ENCODE data around the gene HAO1.

GRCh38 chr20:7950387-7950786 lies 10.1 kb upstream of the HAO1 start:
- TF ChIP-seq CTCF (conservative IDR thresholded peaks at IDR 0.05 in 1 of 2, IDR thresholded peaks at IDR 0.05 in 1 of 2; ENCODE audit: extremely low read depth in 1 of 2, insufficient read depth in 1 of 2, low read depth in 1 of 2, low read length in 2 of 2), result no peak
- no peak for TF ChIP-seq EZH2 (IDR thresholded peaks at IDR 0.05; ENCODE audit: borderline replicate concordance, low read length)
